B cell (primary cell): Measurements from ENCODE around the gene PIGO.

ENCODE experiments used
- EZH2 ChIP-seq: IDR thresholded peaks from 2 replicates; pipeline ENCODE4 v1.6.1; 2012; ENCODE audit warnings: borderline replicate concordance, low read depth, mild to moderate bottlenecking, moderate library complexity, low read length; ENCODE audit not compliant: insufficient read depth, poor library complexity, severe bottlenecking
- TF ChIP-seq, protein P1 (sequence below): fragments of 200-600 bp; IDR thresholded peaks from one replicate; pipeline ENCODE4 v1.8.0; 2022; ENCODE audit warnings: antibody characterized with exemption, mild to moderate bottlenecking

DNA sequence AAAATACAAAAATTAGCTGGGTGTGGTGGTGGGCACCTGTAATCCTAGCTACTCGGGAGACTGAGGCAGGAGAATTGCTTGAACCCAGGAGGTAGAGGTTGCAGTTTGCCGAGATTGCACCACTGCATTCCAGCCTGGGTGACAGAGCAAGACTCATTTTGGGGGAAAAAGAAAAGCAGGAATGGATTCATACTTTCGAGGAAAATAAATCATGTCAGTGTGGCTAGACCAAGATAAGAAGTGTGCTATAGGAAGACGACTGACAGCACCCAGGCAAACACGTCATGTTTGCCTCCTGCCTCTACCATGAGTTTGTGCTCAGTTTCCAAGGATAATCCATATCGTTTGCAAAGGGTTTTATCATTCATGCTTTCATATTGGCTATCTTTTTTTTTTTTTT, 38.5 kb upstream of the PIGO start:
- TF ChIP-seq, protein P1, sequence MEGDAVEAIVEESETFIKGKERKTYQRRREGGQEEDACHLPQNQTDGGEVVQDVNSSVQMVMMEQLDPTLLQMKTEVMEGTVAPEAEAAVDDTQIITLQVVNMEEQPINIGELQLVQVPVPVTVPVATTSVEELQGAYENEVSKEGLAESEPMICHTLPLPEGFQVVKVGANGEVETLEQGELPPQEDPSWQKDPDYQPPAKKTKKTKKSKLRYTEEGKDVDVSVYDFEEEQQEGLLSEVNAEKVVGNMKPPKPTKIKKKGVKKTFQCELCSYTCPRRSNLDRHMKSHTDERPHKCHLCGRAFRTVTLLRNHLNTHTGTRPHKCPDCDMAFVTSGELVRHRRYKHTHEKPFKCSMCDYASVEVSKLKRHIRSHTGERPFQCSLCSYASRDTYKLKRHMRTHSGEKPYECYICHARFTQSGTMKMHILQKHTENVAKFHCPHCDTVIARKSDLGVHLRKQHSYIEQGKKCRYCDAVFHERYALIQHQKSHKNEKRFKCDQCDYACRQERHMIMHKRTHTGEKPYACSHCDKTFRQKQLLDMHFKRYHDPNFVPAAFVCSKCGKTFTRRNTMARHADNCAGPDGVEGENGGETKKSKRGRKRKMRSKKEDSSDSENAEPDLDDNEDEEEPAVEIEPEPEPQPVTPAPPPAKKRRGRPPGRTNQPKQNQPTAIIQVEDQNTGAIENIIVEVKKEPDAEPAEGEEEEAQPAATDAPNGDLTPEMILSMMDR = no peak
- no peak for TF ChIP-seq EZH2
